SW 1271 (cell line): ENCODE measurements around the gene IMPG1.
"Not testable (repeated sequence)": the region's sequence is repeated elsewhere in the genome, so short reads cannot be mapped to it uniquely, and the experiment has no call there.

Source experiments
- DNase-seq, 2 experiments: peaks; one replicate each; lab custom pipeline; 2025; lab: John Stamatoyannopoulos, UW

The IMPG1 gene

GRCh38 chr6:75946146-75946831, 126.2 kb downstream of the IMPG1 start:
- DNase-seq, result no peak

DNA sequence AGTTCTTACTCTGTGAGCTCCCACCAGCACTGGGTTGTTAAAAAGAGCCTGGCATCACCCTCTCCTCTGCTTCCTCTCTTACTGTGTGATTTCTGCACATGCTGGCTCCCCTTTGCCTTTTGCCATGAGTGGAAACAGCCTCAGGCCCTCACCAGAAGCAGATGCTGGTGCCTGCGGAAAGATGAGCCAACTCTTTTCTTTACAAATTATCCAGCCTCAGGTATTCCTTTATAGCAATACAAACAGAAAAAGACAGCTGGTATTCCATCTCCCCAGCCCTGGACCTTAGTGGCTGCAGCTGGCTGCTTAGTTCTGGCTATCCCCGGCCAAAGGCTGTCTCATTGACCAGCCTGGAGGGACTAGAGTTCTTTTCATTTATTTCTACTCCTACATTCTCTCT, 129.1 kb downstream of the IMPG1 start:
- DNase-seq, result no peak

- no peak for DNase-seq
Observed at GRCh38 chr6:75941509-75941908, 131.0 kb downstream of the IMPG1 start.

- no peak for DNase-seq
Observed at GRCh38 chr6:75940564-75940963, 131.9 kb downstream of the IMPG1 start.

GRCh38 chr6:75937846-75938245, 134.6 kb downstream of the IMPG1 start:
- no peak for DNase-seq

DNA sequence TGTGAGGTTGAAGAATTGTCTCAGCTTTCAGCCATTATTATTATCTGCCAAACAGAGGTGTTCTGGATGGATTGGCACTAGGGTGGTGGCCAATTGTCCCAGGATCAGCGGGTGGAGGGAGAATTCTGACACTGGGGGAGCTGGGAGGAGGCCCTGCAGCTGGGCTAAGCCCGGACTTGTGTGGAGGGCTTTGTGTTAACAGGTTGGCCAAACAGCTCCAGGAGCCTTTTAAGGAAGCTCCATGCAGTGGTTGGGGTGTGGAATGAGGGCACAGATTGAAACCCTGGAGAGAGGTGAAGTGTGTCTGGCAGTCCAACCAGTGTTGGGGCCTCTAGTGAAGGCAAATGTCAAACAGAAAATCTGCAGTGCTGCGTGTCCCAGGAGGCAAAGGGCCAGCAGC, 135.8 kb downstream of the IMPG1 start:
- DNase-seq, result no peak

GRCh38 chr6:75935473-75935793, 137.0 kb downstream of the IMPG1 start:
- DNase-seq, result no peak

- peak in 1 of 2 experiments; percentile 54 for DNase-seq
Observed at GRCh38 chr6:75934643-75935472, 137.6 kb downstream of the IMPG1 start.

GRCh38 chr6:75933387-75933975, 139.0 kb downstream of the IMPG1 start:
- DNase-seq, result no peak

DNA sequence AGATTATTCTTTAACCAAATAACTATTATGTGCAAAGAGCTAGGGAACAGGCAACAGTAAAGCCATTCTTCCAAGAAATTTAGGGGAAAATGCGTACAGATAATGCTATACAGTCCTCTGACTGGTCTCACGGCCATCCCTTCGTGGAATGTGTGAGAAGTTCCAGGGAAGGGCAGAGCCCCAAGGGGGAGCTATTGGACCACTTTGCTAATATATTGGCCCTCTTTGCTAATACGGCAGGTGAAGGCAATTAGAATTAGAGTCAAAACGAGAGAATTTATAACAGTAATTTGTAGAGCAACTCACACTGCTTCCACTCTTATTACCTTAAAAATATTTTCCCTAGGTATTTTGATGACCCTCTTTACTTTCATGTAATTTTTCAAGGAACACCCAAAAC, 140.4 kb downstream of the IMPG1 start:
- no peak for DNase-seq

DNA sequence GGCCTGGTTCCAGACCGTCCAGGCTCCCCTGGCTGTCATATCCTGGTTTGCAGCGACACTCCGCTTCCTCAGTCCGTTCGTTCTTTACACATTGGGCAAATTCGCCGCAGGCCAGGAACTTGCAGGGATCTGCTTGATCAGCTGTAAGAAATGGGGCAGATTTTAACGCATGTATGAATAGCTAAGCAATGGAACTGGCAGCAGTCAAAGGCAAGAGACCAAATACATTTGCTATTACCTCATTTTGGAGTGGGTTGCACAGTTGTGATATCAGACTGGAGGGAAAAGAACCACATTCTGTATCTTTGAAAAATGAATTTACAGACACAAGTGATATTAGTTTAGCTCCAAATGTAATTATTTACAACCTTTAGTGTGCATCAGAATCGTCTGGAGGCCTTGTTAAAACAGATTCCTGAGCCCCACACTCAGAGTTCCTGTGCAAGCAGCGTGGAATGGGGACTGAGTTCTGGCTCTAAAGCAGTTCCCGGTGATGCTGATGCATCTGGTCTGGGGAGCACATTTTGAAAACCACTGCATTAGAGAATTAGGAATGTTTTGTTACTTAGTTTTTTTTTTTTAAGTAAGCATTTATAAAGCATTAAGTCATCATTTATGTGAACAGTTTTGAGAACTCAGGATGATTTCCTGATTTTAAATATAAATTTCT, 141.3 kb downstream of the IMPG1 start:
- DNase-seq, result no peak

DNA sequence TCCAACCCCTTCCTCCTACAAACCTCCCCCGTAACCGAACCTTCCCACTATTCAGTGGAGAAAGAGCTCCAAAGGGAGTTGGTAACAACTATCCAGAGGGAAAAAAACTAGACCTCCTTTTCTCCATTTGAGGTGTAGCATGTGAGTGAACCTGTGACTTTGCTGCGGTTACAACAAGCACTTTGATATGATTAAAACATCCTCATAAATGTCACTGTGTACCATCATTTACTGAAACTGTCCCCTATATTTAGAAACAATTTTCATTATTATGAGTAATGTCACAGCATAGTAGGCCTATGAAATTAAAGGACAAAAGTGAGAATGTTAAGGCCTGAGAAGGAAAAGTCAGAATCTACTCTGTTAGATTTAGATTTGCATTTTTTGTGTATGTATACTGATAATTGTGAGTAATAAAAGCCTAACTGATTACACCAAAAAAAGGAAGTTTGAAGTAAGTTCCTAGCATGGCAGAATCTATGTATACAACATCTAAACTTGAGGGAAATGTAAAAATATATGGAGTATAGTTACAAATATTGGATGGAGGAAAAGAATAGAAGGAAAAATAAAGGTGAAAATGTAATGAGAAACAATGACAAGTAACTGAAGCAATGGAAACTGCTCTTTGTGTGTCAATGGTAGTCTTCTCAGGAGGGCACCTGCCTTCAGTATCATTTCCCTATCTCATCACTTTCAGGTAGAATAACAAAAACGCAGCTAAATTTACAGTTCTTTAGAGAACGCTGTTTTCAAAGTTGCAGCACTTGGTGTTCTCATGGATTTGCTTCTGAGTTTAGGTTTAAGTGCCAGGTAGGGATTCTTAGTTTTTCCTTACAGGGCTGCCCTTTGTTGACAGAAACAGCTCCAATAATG, 145.9 kb downstream of the IMPG1 start:
- no peak for DNase-seq

GRCh38 chr6:75922226-75922625, 150.2 kb downstream of the IMPG1 start:
- no peak for DNase-seq

GRCh38 chr6:75913040-75913439, 159.4 kb downstream of the IMPG1 start:
- no peak for DNase-seq

DNA sequence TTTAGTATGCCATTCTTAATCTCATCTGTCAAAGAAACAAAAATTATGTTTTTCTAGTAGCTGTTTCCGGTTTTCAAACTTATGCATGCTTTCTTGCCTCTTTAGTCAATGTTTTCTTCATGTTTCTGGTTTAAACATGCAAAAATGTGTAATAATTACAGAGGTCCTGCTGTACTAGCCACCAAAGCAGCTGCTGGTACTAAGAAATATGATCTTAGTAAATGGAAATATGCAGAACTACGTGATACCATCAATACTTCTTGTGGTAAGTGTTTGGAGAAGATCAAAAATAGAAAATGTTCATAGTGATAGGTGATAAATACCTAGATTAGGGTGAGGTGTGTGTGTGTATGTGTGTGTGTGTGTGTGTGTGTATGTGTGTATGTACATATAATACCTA, 165.0 kb downstream of the IMPG1 start:
- DNase-seq, result no peak

DNA sequence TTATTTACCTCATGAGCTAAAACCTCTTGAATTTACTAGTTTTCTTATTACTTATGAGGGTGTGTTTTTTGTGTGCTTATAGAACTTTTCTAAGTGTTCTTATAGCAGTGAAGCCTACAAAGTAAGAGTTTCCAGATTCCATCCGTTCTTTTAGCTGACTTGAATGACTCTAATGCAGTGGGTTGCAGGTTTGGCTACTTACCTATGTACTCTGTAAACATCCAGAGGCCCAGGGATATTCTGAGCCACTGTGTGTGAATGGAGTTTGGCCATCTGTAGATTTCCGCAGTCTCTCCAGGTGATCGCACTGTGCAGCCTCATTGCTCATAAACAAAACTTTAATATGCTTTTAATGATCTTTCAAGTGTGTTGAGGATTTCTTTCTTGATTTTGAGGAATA, 165.6 kb downstream of the IMPG1 start:
- DNase-seq, result no peak

DNA sequence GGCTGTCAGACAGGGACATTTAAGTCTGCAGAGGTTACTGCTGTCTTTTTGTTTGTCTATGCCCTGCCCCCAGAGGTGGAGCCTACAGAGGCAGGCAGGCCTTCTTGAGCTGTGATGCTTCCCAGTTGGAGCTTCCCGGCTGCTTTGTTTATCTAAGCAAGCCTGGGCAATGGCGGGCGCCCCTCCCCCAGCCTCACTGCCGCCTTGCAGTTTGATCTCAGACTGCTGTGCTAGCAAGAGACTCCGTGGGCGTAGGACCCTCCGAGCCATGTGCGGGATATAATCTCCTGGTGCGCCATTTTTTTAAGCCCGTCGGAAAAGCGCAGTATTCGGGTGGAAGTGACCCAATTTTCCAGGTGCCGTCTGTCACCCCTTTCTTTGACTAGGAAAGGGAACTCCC, 167.3 kb downstream of the IMPG1 start:
- DNase-seq, result not testable (repeated sequence)

DNA sequence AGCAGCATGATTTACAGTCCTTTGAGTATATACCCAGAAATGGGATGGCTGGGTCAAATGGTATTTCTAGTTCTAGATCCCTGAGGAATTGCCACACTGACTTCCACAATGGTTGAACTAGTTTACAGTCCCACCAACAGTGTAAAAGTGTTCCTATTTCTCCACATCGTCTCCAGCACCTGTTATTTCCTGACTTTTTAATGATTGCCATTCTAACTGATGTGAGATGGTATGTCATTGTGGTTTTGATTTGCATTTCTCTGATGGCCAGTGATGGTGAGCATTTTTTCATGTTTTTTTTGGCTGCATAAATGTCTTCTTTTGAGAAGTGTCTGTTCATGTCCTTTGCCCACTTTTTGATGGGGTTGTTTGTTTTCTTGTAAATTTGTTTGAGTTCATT, 172.2 kb downstream of the IMPG1 start:
- DNase-seq, result not testable (repeated sequence)

DNA sequence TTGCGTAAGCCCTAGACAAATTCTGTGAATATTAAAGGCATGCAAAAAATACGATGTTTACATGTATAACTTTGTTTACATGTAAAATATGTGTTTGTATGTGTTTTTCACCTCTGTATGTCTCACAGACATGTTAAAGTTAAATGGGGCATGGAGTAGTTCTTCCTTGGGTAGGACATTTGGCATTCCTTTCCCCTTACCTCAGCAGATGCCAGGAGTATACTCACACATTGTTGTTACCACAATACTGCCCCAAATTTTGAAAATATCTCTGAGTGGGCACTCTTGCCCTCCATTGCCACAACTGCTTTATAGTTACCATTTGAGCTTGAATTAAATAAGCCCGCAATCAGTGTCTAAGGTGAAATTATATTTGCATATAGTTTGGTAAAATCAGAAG, 175.9 kb downstream of the IMPG1 start:
- DNase-seq, result no peak

DNA sequence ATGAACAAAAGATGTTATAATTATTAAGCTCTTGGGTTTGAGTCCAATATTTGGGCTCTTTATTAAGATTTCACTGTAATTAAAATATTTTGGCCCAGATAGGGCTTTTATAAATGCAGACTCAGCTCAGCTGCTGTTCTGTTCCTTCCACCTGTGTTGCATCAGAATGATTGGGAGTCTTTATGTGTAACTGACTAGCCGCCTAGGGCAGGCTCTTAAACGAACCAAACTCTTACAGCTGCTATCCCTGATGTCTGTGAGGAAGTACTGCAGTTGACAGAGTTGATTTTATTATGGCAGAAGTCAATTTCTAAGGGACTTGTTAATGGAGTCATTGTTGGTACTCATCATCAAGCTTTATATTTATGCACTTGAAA, 178.7 kb downstream of the IMPG1 start:
- no peak for DNase-seq

DNA sequence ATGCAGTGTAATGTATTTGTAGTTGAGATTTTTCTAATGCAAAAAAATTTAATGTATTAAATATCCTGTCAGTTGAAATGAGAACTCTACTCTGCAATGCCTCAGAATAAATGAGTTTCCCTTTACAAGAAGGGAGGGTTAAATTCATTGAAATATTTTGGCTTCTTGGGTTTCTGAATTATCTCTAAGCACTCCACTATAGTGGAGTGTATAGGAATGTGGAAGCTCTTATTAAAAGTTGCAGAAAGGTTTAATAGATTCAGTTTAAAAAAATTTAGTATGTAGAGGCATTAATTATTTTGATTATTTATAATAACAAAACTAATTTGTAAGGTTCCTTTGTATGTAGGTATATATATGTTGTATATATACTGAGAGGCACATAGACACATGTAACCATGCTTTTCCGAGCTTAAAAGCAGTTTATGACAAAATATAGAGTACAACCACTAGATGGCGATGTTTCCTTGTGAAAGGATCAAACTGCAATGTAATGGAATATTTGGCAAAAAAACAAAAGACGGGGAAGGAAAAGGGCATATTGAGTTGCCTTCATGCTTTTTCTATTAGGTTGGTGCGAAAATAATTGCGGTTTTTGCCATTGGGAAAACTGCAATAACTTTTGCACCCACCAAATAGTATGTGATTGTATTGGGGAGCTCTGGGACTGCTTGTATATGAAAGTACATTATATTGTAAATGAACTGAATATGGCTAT, 179.2 kb downstream of the IMPG1 start:
- DNase-seq, result peak; percentile 27 to 59
